Activated CD8-positive, alpha-beta memory T cell treated with anti-CD3 and anti-CD28 coated beads, Interleukin-2, amount 50 U/mL, for 4 hours (primary cell): ENCODE measurements around the gene OSBPL1A.
"Not testable (repeated sequence)": the region's sequence is repeated elsewhere in the genome, so short reads cannot be mapped to it uniquely, and the experiment has no call there.

Experiments used
- DNase-seq: peaks from one replicate; pipeline ENCODE4 v3.0.0-alpha.2; 2020

Gene OSBPL1A

DNA sequence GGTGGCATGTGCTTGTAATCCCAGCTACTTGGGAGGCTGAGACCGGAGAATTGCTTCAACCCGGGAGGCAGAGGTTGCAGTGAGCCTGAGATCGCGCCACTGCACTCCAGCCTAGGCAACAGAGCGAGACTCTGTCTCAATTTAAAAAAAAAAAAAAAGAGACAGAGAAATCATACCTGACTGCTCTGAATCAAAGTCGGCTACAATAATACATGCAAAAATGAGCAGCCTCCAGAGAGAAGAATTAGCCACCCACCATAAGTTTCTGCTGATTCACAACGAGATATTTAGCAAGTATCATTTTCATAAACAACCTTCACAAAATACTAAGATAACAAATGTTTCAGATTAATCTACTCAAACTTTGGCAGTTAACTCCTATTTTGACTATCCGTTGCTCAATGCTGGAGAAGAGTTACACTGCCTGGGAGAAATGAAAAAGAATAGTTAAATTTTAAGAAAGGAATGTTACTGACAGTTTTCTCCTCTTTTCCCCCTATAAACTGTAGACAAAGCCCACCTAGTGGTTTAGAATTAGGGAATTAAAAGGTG, 1.5 kb downstream of the OSBPL1A start:
- DNase-seq = no peak

DNA sequence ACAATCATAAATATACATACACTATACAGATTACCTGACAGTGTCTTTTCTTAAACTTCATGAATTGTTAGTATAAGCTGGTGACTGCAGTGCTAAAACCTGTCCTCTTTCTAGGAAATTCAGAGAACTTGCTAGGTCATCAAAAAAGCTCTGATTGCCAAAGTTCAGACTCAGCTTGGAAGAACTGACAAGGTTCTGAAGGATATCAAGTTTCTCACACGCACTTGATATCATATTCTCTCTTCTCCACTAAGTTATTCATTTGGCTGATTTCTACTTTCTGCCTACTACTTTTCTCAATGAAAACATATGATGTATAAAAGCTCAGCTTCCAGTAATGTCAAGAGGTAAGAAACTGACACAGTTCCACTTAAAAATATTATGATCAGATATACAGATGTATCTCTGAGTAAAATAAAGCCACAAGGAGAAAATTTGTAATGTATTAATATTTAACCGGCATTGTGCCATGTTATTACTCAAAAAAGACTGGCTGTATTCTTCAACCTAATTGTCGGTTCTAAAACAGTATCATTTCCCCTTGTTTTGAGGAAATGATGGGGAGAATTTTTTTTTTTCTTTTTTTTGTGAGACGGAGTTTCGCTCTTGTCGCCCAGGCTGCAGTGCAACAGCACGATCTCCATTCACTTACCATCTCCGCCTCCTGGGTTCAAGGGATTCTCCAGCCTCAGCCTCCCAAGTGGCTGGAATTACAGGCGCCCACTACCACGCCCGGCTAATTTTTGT, 2.4 kb downstream of the OSBPL1A start:
- no peak for DNase-seq

DNA sequence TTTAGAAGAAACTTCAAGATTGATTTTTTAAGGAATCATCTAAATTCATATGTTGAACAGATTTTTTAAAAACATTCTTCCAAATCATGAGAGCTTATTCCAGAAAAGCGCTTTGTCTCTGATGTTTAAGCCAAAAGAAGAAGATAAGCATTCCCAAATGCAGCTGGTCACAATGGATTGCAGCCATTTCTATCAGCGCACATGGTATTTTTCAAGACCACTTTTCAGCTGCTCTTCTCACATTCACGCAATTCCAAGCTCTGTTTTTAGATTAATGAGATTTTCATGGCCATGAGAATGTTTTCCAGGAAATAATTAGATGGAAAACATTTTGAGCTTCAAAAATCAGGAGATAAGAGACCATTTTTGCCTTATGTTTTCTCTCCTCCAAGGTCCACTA, 8.7 kb downstream of the OSBPL1A start:
- no peak for DNase-seq

DNA sequence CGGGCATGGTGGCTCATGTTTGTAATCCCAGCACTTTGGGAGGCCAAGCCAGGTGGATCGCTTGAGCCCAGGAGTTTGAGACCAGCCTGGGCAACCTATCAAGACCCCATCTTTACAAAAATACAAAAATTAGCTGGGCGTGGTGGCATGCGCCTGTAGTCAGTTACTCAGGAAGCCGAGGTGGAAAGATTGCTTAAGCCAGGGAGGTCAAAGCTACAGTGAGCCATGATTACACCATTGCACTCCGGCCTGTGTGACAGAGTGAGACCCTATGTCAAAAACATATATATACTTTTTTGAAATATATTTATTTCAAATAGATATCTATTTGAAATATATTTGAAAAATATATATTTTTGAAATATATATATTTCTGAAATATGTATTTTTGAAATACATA, 10.9 kb downstream of the OSBPL1A start:
- no peak for DNase-seq

DNA sequence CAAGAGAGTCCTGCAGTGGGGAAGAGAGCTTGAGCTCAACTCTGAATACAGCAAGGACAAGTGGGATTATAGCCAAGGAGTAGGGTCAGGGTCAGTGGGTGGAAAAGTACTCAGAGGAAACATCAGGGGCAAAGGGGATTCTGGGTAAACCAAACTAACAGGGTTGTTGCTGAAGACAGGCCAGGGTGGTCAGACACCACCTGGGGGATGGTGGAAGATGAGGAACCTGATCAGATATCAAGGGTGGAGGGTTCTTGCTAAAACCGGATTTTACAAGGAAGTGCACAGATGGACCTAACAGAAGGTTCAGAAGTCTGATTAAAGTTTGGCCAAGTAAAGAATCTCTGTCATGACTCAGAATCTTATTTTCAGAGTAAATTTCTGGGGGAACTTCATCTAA, 16.5 kb downstream of the OSBPL1A start:
- DNase-seq = no peak

DNA sequence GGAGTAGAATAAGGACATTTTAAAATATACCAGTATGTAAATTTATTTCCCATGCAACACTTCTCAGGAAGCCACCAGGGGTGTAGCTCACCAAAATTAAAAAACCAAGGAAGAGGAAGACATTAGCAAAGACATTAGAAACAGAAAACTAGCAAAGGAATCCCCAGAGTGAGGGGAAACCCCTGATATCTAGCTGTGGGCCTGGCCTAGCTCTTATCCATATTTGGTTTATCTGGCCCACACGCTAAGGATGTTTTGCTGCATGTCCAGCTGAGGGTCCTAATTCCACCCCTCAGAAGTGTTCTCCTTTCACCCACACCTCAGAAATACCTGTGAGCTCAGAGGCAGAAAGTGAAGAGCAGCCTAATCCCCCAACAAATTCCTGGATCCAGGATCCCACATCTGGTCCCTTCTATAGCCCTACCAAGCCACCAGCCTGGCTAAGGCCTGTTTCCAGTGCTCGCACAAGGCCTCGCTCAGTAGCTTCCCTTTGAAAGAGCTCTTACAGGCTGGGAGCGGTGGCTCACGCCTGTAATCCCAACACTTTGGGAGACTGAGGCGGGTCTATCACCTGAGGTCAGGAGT, 17.4 kb downstream of the OSBPL1A start:
- no peak for DNase-seq

DNA sequence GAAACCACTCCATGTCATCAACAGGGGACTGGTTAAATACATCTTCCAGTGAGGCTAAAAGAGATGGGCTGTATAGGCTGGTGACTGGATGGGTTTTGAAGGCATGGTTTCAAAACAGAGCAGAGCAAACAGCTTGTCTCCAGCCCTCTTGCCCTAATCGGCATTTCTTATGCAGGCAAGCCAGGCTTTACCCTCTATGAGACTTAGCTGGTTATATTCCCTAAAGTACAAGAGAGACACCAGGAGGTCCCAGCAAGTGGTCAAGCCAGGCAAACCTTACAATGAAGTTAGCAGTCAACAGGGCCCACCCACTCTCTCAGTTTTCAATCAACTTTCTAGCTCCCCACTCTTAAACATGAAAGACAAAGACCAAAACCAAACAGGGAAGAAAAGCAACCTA, 19.0 kb downstream of the OSBPL1A start:
- no peak for DNase-seq

DNA sequence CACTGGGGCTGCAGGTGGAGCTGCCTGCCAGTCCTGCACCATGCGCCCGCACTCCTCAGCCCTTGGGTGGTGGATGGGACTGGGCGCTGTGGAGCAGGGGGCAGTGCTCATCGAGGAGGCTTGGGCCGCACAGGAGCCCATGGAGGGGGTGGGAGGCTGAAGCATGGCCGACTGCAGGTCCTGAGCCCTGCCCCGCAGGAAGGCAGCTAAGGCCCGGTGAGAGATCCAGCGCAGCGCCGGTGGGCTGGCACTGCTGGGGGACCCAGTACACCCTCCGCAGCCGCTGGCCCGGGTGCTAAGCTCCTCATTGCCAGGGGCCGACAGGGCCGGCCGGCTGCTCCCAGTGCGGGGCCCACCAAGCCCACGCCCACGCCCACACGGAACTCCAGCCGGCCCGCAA, 21.1 kb downstream of the OSBPL1A start:
- DNase-seq = not testable (repeated sequence)

DNA sequence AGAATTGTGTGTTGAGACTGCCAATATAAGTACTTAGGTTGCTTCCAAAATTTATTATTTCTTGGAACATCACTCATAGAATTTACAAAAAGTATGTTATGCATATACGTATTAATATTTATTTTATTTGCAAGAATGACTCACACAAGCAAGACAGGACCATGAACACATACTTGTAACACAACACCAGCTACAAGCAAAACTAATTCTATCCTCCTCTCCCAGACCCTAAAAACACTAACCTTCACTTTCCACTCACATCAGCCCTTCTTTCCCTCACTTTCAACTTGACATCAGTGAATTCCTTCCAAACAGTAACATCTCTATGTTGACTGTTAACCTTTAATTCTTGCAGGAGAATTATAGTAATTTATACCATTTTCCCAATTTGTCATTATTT, 24.3 kb downstream of the OSBPL1A start:
- DNase-seq = no peak

DNA sequence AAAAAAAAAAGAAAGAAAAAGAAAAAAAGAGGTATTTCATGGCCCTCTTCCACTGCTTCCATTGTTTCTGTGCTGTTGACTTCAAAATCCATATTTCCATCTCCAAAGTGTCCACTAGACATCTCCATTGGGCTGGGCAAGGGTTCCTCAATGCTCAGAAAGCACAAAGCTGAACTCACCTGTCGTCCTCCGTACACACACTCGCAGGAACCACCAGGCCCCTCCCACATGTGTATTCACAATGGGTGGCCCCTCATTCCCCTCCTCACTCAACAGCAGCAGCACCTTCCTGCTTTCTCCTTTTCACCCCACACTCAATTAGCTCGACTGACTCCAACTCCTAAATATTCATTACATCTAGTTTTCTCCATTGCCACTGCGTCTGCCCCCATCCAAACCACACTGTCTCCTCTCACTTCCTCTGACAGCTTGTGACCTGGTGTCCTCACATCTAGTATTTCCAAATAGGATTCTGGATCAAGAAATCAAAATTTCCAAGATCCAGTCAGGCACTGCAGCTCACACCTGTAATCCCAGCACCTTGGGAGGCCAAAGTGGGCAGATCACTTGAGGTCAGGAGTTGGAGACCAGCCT, 25.2 kb downstream of the OSBPL1A start:
- DNase-seq = no peak

DNA sequence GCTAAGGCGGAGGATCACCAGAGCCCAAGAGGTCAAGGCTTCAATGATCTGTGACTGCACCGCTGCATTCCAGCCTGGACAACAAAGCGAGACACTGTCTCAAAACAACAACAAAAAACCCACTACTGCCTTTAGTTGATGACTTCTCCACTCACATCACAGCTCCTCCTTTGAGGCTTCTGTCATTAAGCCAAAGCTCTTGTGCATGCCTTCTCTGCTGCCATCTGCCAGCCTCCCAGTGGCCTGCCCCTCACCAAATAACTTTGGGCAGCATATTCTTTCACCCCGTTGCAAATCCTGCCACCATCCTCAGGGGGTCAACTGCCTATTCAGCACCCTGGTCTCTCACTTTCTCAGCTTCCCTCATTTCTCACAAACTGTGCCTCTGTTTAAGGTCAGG, 27.5 kb downstream of the OSBPL1A start:
- DNase-seq = no peak

DNA sequence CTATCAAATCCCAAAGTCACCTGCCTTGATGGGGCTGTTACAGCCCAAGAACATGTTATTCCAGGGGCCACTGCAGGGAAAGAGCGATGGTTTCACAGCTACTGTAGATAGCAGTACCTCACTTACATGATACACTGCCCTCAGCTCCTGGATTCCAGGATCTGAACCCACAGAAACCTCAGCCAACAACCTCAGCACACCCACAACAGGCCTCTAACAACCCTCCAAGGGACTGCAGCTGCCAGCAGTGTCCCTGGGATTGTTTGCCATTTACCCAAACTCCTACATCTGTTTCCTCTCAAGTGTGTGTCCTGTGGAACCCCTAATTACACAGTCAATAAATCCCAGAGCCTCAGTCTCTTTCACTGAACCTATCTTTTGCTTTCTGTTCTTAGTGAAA, 28.2 kb downstream of the OSBPL1A start:
- DNase-seq = no peak

DNA sequence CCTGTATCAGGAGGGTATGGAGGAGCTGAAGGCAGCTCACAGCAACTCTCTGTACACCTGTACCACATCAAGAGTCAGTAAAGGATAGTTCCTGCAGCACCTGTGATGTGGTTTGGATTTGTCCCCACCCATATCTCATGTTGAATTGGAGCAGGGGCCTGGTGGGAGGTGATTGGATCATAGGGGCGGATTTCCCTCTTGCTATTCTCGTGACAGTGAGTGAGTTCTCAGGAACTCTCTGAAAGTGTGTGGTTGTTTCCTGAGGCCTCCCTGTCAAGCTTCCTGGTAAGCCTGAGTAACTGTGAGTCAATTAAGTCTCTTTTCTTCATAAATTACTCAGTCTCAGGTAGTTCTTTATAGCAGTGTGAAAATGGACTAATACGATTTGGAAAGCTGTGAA, 28.9 kb downstream of the OSBPL1A start:
- no peak for DNase-seq

DNA sequence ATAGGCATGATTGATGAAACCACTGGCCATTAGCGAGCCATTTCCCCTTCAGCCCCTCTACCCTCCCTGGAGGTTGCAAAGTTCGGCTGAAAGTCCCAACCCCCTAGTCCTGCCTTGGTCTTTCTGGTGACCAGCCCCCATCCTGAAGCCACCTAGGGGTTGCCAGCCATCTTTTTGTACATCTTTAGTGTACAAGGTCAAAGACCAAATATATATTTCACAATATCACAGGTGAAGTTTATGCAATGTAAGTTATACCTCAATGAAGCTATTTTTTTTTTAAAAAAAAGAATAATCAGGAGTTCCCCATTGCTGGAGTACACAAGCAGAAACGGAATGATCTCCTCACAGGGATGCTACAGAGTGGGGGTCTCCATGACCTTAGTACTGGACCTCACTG, 31.3 kb downstream of the OSBPL1A start:
- no peak for DNase-seq

DNA sequence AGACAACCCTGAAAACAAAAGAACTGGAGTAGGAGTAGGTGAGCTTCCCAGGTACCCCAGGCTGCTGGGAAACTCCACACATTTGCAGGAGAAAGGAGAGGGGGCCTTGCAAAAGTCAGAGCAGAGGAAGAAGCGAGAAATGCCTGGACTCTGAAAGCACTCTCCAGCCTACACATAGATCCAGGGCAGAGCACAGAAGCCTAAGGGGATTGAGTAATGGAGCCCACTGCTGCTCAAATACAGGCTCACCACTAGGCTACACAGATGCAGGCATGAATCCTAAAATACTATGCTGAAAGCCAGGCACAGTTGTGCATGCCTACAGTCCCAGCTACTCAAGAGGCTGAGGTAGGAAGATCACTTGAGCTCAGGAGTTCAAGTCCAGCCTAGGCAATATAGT, 33.4 kb downstream of the OSBPL1A start:
- DNase-seq = no peak

DNA sequence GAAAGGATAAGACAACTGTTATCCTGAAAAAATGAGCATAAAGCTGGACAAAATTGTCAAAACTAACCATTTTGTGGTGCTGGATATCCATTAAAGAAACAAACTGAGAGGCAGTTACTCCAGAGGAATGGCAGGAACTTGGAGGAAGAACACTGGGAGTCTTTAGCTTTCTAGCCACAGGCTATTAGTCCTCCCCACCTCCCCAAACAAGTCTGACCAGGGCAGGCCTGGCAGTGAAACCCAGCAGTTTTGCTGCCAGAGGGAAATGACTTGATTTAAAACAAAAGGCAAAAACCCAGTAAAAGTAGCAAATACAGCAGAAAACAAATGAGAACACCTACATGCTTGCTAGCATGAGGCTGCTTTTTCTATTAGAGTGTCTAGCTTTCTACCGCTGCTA, 34.9 kb downstream of the OSBPL1A start:
- DNase-seq = no peak

DNA sequence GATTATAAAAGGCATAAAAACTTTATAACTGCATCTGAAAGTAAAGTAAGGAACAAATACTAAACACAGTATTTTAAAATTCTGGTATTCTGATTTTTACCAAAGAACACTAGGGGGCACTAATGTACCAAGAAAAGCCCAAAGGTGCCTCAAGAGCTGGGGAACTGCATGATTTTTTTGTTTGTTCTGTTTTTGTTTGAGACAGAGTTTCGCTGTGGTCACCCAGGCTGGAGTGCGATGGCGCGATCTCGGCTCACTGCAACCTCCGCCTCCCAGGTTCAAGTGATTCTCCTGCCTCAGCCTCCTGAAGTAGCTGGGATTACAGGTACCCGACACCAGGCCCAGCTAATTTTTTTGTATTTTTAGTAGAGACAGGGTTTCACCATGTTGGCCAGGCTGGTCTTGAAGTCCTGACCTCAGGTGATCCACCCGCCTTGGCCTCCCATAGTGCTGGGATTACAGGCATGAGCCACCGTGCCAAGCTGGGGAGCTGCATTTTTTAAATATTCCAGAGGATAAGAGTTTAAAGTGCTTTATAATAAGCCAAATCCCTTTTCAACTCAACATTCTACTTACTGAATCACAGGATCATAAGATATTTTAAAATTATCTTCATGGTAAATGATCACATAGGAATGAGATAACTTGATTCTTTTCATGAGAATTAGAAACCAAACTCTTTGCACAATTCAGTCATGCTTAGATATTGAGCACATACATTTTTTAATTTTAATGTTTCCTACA, 37.7 kb downstream of the OSBPL1A start:
- not testable (repeated sequence) for DNase-seq

DNA sequence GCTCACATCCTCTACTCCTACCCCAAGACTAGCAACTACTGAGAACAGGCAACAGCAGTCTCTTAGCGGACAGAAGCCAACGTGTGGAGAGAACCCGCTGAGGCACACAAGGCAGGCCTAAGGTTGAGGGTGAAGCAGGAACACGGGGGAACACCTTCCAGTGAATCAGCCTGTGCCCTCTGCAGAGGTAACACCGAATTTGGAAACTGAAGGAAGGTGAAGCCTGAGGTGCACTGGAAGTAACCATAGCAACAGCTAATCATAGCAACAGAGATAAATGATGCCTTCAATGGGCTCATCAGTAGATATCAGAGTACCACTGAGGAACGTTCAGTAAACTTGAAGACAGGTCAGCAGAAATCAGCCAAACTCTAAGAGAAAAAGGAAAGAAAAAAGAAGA, 43.3 kb downstream of the OSBPL1A start:
- DNase-seq = no peak

DNA sequence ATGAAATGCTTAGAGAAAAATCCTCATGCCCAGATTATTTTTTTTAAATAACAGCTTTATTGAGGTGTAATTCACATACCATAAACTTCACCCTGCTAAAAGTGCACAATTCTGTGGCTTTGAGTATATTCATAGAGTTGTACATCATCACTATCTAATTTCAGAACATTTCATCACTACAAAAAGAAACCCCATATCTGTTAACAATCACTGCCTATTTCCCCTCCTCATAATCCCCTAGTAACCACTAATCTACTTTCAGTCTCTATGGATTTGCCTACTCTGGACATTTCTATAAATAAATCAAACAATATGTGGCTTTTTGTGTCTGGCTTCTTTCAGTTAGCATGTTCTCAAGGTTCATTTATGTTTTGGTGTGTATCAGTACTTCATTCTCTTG, 51.4 kb downstream of the OSBPL1A start:
- no peak for DNase-seq

DNA sequence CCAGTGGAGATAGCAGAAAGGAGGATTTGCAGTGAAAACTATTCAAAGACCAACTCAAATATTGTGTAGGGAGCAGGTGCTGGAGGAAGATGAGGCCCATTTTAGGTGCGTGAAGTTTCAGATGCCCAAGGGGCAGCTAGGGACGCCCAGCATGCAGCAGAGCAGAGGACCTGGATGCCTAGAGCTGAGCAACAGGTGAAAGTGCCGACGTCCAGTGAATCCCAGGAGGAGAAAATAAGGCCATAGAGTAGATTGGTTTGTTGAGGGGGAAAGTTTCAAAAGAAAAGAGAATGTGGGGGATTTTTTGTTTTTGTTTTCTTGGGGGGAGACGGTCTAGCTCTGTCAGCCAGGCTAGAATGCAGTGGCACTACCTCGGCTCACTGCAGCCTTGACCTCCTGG, 53.1 kb downstream of the OSBPL1A start:
- DNase-seq = no peak

DNA sequence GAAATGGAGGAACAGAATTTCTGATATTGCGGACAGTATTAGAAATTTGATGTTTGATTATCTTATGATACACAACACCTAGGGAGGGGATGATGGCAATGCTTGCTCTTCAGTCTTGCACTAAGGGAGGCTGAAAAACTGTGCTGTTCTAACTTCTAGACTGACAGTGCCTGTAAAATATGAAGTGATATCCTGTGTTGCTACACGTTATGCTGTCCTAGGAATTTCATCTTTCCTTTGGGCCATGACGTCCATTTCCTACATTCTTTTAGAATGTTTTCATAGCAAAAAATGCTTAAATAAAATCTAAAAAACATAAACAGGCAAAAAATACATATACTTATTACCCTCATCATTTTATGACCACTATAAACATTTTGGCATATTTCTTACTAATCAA, 55.3 kb downstream of the OSBPL1A start:
- no peak for DNase-seq

DNA sequence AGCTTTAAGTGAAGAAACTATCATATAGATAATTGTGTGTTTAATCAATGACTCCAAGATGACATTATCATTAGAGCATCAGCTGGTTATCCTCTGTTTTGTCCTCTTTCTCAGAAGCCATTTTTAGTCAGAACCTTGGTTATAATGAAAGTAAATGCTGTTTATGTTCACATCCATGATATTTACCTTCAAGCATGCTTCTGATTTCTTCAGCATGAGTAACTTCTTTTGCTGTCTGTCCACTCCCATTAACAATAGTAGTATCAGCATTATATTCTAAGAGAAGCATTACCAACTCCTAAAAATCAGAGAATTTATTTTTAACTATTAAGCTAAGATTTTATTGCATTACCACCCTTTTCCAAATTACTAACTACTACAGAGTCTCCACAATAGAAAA, 56.3 kb downstream of the OSBPL1A start:
- no peak for DNase-seq

DNA sequence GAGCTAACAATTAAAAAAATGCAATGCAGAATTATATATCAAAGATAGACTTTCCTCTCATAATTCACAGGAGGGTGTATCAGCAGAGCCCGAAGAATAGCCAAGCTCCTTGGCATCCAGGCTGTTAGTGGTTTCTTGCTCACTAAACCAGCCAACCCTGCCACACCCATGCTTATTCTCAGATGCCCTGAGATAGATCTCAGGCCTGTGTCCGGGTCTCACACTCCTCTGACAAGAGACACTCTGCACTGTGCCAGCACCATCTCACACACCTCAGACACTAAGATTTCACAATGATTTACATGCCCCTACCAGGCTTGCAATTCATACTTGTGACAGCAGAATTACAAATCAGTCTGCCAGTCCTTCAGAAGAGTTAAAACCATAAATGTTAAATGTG, 64.5 kb downstream of the OSBPL1A start:
- DNase-seq = no peak

DNA sequence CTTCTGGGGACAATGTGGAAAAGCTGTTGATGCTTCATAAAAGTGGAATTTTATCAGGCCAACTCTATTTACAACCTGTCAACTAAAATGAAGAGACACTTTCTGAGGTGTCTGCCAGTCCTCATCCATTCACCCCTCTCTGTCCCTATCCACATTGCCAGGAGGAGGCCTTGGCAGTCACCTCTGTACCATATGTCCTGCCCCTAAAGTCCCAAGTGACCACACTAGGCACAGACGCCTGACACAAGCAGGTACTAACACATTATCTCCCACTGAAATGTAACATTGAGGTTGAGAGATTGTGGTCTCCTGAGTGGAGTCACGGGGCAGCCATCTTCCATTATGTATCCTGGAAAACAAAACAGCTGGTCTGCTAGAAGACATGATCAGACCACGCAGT, 71.4 kb downstream of the OSBPL1A start:
- no peak for DNase-seq
